CD1c-positive myeloid dendritic cell (primary cell): ENCODE data around the gene ZNF488.

Experiments used
- DNase-seq: peaks from one replicate; pipeline ENCODE4 v3.0.0-alpha.2; 2016; ENCODE audit errors: extremely low spot score

Gene ZNF488

DNA sequence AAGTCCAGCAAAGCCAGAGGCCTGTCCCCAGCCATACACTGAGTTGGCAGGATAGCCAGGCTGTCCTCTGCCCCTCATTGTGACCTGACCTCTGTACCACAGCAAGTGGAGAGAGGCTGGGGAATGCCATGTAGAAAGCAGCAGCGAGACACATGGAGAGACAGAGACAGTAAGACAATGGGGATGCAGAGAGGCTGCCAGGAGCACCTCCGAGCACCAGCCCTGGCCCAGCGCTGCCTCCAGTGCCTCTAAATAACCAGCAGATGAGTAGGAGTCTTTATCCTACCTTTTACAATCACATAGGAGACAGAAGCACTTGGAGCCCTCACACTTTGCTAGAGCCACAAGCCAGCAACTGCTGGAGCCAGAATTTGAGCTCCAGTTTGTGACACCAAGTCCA lies 53.7 kb downstream of the ZNF488 start:
- no peak for DNase-seq

DNA sequence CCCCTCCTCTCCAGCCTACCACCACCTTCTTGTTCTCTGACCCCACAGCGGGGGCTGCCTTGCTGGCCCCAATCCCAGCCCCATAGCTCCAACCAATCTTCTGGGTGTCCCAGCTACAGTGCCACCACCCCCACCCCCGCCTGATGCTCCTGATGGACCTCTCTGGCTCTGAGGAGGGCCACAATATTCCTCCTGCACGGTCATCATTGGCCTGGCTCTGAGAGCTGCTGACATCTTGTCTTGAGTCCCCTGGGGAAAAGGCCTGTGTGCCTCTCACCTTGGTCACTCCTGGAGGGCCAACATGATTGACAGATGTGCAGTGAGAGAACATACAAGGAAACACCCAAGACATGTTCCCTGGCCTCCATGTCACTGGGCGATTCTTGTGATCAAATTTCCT lies 54.2 kb downstream of the ZNF488 start:
- no peak for DNase-seq

DNA sequence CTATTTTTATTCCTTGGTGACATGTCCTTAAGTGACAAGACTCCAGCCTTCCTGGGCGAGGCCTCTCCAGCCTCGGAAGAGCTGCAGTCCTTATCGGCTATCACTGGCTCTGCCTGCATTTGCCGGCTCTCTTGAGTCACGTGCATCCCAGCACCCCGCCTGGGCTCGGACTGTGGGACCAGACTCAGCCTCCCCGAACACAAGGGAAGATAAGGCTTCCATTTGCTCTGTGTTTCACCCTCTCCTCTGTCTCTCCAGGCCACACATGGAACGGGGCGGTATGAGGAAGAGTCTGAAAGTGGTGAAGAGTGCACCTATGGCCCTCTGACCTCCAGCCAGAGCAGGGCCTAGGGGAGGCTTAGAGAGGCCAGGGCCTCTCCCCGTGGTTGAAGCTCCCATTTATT lies 57.2 kb downstream of the ZNF488 start:
- DNase-seq, result no peak

DNA sequence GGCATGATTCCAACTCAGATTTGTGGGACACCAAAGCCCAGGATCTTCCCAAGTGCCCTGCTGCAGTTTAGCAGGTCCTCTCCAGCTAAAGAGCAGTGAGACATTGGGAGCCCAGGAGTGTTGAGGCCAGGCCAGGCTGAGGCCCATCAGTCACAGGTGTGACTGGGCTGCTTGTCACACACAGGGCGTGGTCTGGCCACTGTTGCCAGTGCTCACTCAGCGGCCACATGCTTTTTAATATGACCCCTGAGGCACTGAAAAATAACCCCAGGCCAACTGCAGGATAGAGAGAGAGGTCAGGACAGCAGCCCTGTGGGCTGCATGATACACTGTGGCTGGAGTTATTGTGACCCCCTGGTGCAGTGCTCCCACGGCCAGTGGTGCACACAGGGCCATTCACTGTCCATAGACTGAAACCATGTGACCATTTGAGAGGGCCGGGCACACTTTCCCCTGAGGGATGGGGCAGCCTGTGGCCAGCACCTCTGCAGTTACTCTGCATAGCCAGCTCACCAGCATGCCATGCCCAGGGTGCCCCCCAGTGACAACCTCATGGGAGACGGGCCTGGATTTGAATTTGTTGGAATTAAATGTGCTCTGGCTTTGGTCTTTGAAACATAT lies 57.7 kb downstream of the ZNF488 start:
- no peak for DNase-seq

DNA sequence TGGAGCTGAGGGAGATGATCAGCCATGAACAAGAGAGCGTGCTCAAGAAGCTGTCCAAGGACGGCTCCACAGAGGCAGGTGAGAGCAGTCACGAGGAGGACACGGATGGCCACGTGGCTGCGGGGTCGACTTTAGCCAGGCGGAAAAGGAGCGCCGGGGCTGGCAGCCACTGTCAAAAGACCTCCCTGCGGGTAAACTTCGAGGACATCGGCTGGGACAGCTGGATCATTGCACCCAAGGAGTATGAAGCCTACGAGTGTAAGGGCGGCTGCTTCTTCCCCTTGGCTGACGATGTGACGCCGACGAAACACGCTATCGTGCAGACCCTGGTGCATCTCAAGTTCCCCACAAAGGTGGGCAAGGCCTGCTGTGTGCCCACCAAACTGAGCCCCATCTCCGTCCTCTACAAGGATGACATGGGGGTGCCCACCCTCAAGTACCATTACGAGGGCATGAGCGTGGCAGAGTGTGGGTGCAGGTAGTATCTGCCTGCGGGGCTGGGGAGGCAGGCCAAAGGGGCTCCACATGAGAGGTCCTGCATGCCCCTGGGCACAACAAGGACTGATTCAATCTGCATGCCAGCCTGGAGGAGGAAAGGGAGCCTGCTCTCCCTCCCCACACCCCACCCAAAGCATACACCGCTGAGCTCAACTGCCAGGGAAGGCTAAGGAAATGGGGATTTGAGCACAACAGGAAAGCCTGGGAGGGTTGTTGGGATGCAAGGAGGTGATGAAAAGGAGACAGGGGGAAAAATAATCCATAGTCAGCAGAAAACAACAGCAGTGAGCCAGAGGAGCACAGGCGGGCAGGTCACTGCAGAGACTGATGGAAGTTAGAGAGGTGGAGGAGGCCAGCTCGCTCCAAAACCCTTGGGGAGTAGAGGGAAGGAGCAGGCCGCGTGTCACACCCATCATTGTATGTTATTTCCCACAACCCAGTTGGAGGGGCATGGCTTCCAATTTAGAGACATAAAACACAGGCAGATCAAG lies 58.5 kb downstream of the ZNF488 start:
- no peak for DNase-seq

DNA sequence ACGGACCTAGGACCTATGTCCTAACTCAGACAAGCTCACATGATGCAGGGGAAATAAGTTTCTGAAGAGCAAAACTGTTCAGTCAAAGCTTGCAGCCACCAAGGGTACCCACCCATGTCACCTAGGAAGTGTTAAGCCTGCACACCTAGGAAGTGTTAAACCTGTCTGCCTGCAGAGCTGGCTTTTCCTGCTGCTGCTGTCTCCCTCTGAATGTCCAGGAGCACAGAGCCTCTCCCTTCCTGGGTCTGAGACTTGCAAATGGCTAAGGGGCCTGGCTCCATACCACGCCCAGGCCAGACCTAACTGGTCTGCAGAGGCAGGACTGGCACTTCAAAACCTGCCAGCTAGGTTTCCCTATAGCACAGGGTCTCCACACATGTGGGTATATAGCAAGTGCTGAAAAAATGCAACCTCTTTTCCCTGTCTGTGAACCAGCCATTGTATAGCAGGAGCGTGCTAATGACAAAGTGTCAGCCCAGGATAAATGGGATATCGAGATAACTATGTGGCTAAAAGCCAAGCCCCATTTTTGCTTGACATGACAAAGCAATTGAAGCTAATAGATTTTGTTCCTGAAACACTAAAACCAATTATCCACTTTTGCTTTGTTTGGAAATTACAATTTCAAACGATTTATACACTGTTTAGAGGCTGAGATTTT lies 60.3 kb downstream of the ZNF488 start:
- no peak for DNase-seq

DNA sequence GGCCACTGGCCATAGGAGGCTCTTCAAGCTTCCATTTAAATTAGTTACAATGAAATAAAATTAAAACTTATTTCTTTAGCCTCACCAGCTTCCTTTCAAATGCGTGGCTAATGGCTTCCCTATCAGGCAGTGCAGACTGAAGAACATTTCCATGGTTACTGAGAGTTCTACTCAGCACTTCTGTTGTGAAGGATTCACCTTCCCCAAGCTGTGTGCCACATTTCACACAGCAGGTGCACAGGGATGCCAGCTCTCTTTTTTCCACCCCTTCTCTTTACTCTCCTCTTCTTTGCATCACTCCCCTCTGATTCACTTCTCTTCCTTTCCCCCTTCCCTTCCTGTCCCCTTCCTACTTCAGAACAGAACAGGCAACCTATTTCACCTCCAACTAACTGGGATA lies 61.0 kb downstream of the ZNF488 start:
- no peak for DNase-seq

DNA sequence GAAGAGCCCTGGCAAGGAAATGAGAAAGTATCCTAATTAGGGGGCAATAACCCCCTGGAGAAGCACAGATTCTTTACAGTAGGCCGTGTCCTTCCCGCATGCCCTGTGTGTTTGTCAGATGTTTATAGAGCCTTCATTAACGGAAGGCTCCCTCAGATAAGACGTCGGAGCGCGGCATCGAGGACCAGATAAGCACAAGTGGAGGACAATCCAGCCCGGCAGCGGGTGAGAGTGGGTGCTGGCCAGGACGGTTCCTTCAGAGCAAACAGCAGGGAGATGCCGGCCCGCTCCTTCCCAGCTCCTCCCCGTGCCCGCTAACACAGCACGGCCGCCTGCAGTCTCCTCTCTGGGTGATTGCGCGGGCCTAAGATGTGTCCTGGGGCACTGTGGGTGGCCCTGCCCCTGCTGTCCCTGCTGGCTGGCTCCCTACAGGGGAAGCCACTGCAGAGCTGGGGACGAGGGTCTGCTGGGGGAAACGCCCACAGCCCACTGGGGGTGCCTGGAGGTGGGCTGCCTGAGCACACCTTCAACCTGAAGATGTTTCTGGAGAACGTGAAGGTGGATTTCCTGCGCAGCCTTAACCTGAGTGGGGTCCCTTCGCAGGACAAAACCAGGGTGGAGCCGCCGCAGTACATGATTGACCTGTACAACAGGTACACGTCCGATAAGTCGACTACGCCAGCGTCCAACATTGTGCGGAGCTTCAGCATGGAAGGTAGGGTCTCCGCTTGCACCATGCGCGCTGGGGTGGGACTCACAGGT lies 61.6 kb downstream of the ZNF488 start, which contains the start of gene GDF2:
Gene GDF2 (plus strand): TSS at position 155 of the 762 bp plus-strand sequence. CDS start 215 bp downstream, at position 370.
- DNase-seq, result no peak

DNA sequence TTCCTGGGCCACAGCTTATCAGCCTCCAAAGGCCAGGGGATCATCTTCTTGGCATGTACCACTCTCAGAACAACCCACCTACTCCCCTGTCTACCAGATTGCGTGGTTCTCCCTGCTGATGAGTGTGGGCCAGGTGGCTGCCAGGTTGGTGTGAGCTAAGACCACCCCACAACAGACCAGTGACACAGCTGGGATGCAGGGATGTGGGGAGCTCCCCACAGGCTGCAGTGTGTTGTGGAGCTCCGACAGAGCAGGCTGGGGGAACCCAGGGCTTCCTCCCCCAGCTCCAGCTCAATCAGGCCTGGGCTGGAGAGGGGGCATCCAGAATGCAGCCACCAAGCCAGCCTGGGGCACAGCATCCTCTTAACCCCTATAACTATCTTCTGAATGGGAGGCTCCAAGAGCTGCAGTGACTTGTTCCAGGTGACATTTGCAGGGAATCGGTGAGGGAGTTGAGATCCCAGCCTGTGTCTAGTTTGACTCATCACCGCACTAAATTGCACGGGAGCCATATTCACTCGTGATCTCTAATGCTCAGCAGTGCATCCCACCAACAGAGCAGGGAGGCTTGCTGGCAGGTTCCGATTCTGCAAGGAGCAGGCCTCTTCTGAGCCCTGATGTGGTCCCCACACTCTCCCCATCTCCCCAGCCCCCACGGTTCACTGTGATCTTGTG lies 62.4 kb downstream of the ZNF488 start:
- DNase-seq, result no peak

DNA sequence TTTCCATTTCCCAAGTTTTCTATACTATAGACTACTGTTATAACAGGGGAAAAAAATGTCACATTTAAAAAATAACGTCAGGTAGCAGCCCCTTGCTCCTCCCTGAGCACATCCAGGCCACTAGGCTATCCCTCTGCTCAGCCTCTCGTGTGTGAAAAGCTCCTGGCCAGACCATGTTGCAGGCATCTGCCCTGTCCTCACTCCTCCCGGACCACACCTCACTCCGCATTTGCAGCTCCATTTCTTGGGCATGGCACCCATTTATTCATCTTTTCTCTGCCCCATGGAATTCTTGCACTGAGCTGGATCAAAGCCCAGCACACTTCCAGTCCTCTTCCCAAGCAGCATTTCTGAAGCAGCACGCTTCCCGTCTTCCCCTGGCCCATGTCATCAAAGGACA lies 63.3 kb downstream of the ZNF488 start:
- DNase-seq, result no peak

DNA sequence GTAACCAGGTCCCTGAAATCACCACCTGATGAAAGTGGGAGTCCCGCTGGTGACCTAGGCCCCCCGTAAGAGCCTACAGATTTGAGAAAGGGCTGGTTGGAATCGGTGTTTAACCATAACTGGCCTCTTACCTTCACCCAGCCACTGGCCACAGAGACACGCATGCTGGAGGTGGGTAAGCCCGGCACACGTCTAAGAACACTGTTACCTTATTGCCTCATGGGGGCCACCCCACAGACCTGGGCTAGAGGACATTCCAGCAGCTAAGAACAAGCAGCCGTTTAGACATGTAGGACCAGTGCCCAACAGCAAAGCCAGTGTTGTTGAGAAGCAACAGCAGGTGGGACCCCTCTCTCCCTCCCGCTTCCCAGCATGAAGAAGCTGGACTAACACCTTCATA lies 64.3 kb downstream of the ZNF488 start:
- no peak for DNase-seq

DNA sequence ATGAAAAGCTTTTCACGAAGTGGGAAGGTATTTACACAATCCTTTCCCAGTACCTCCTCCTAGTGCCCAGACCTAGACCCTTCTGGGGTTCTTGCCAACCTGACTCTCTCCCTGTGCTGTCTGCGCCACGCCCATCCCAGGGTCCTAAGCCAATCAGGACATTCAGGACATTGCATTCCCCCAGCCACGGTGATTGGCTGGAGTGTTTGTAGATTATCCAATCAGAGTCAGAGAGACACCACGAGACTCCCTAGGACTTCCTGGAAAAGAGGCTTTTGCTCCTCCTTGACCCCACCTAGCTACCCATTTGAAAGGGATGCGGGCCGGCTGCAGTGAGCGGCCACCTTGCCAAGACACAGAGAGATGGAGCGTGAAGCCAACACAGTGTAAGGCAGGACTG lies 65.4 kb downstream of the ZNF488 start:
- no peak for DNase-seq

DNA sequence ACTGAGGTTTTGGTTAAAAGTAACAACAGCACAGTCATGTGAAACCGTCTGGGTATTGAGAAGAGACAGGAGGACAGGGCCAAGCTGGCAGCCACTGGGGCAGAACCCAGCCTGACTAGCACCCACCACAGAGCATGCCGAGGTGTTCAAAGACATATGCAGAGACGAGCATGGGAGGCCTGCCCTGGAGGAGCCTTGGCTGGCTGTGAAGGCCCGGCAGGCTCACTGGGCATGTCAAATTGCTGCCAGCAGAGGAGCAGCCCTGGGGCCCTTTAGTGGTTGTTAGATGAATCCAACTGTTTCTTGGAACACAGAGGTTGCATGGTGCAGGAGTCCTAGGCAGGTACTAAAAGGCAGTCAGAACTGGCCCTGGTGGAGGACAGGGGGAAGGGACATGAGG lies 66.8 kb downstream of the ZNF488 start:
- DNase-seq, result no peak

DNA sequence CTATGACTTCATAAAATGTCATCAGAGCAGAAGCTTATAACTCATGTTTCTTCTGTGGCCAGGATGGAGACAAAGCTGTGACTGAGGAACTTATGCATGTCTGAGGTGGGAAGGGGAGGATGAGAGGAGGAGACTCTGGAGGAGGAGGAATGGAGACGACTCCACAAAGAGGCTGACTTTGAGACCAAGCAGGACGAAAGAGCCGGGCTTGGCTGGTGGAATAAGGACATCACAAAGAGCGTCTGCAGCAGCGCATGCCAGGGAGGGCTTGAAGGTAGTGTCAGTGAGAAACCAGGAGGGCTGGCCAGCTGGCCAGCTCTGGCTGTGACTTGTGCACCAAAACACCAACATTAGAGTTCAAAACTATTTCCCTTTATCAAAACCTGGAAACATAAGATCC lies 68.0 kb downstream of the ZNF488 start:
- DNase-seq, result no peak
